HUES64 (cell line): Measurements from ENCODE around the gene KRTAP19-3.

Experiments
- H3K27ac ChIP-seq: 2 replicates; pipeline ENCODE4 v1.7.0; 2013; ENCODE audit warnings: low read depth, low read length, inconsistent platforms
- H3K27me3 ChIP-seq: 2 replicates; pipeline ENCODE4 v1.6.1; 2013; ENCODE audit warnings: mild to moderate bottlenecking, low read length; ENCODE audit not compliant: insufficient read depth
- H3K36me3 ChIP-seq: 2 replicates; pipeline ENCODE4 v1.6.1; 2013; ENCODE audit warnings: mild to moderate bottlenecking, low read length; ENCODE audit not compliant: insufficient read depth
- H3K4me1 ChIP-seq: 2 replicates; pipeline ENCODE4 v1.6.1; 2013; ENCODE audit warnings: mild to moderate bottlenecking, low read length, moderate library complexity; ENCODE audit not compliant: insufficient read depth
- H3K4me3 ChIP-seq: 2 replicates; pipeline ENCODE4 v1.5.1; 2013; ENCODE audit warnings: mild to moderate bottlenecking, low read length, moderate library complexity
- H3K9ac ChIP-seq: 2 replicates; pipeline ENCODE4 v1.6.1; 2013; ENCODE audit warnings: mild to moderate bottlenecking, low read depth, low read length
- H3K9me3 ChIP-seq: 2 replicates; pipeline ENCODE4 v1.6.1; 2013; ENCODE audit warnings: low read depth, low read length; ENCODE audit not compliant: insufficient read depth
- WGBS: fragments of 150-250, 120-280 bp; methylation state at CpG from one replicate; pipeline ENCODE4 v1.1.7; 2013; ENCODE audit warnings: missing lambda C conversion rate; 5-methylcytosine and 5-hydroxymethylcytosine counted together

Gene KRTAP19-3

DNA sequence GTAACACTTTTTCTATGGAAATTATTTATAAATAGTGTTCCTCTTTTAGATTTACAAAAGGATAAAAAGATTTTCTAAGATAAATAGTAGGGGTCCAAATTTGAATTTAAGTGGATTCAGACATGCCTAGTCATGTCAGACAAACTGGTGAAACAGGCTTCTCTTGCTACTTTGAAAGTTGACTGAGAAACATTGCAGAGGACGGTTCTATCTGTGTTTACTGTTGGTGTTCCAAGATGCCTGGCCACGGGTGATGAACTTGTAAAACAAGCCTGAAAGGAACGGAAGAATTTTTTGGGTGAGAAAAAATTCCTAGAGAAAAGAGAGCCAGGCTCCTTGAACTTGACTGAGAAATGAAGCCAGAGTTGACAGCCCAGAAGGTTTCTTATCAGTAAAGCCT, 13.8 kb downstream of the KRTAP19-3 start:
- WGBS: 72% methylated on average over 3 of the region's 3 CpGs
- H3K4me3 ChIP-seq: no peak overlapping the region
- no peaks in the 10 kb centered on the region for H3K9me3 ChIP-seq
- no peaks in the 10 kb centered on the region for H3K36me3 ChIP-seq
- no peak overlapping the region for H3K9ac ChIP-seq
- no peaks in the 10 kb centered on the region for H3K27me3 ChIP-seq
- no peaks in the 10 kb centered on the region for H3K4me1 ChIP-seq
- no peak overlapping the region for H3K27ac ChIP-seq

DNA sequence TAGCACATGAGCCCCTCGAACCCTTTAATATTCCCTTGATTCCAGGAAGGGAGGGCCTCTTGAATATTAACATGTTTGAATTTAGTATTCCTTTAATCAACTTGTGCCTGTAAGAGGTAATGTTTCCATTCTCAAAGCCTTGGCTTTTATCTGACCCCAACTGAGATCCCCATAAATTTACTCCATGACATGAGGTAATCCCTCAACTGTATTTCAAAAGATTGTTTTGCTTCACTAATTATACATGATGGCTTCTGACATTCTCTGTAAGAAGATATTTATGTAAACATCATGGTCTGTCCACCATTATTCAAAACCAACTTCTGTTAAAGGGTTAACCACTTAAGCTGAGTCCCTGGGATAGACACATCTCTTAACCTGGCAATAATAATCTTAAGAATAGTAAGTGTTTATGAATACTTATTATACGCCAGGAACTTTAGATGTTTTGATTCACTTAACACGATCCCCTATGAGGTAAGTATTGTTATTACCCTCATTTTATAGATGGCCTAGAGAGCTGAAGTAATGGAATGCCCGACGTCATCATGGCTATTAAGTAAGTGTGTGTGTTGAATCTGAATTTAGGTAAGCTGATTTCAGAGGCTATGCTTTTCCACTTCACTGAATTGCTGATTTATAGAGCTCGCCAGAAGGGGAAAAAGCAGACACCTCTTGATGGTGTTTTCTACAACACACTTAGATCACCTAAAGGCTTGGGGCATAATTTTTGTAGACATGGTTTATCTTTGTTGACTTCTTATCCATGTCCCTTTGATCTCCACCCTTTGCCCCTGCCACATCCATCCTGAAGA, 22.7 kb downstream of the KRTAP19-3 start:
- Histone ChIP-seq H3K4me1 (no peaks in the 10 kb centered on the region), H3K36me3 (no peaks in the 10 kb centered on the region), H3K4me3 (no peak overlapping the region), H3K9ac (no peak overlapping the region), H3K9me3 (no peaks in the 10 kb centered on the region), H3K27ac (no peak overlapping the region), H3K27me3 (no peaks in the 10 kb centered on the region)
- WGBS: 96% methylated on average over 4 of the region's 6 CpGs

DNA sequence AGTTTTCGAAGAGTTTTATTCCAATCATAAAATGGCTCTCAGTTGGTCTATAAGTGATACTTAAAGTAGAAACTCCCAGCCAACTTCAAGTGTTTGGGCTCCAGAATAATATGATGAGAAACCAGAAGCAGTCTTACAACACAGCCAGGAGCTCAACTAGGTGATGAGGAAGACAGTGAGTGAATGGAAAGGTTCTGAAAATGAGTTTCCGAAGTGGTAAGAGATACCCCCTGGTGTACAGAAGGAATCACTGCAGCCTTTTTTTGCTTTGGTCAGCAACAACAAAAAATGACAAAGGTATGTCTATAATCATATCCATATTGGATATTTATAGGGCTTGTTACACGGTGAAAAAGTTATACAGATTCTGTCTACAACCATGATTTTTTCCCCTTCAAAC, 28.1 kb downstream of the KRTAP19-3 start:
- no peaks in the 10 kb centered on the region for H3K4me1 ChIP-seq
- 69% methylated on average over 3 of the region's 3 CpGs for WGBS
- H3K27me3 ChIP-seq: no peaks in the 10 kb centered on the region
- H3K36me3 ChIP-seq: no peaks in the 10 kb centered on the region
- H3K4me3 ChIP-seq: no peak overlapping the region
- no peak overlapping the region for H3K27ac ChIP-seq
- H3K9me3 ChIP-seq: no peaks in the 10 kb centered on the region
- no peak overlapping the region for H3K9ac ChIP-seq

DNA sequence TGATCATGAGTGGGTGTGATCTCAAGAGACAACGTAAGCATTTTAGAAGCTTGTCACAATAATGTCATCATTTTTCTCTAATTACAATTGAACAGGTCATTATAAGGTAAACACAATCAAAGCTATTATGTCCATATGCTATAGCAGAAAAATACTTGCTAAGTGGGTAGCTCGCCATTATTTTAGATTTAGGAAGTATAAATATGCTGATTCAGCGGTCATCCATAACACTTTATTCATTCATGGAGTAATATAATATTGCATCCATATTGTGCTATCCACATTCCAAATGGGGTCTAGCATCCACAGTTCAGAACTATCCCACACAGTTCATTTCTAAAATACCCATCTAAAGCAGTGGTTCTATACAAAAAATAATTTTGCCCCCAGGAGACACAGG, 43.3 kb downstream of the KRTAP19-3 start:
- no peaks in the 10 kb centered on the region for H3K9me3 ChIP-seq
- no peak overlapping the region for H3K27ac ChIP-seq
- no peaks in the 10 kb centered on the region for H3K27me3 ChIP-seq
- H3K9ac ChIP-seq: no peak overlapping the region
- H3K4me3 ChIP-seq: no peak overlapping the region
- WGBS: no CpG with 5 or more reads among the region's 3 CpGs
- H3K36me3 ChIP-seq: no peaks in the 10 kb centered on the region
- H3K4me1 ChIP-seq: peaks cover 7% of the 10 kb centered on the region

DNA sequence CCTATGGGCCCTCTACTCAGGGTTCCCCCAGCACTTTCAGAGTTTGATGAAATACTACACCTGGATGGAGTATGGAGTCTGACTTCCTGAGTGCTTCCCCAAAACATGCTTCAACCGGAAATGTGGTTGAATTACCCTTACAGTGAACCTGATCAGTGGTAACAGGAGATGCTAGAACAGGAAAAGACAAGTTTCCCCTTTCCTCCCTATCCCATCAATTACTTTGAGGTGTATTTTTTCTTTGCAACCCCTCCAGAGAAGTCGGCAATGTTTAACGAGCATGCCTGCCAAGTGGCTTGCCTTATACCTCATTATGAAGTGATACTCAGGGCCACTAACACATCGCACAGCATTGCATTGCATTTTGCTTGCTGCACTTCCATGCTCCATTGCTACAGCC, 44.8 kb downstream of the KRTAP19-3 start:
- no peaks in the 10 kb centered on the region for H3K27me3 ChIP-seq
- H3K9me3 ChIP-seq: no peaks in the 10 kb centered on the region
- no peaks in the 10 kb centered on the region for H3K36me3 ChIP-seq
- no peak overlapping the region for H3K27ac ChIP-seq
- H3K9ac ChIP-seq: no peak overlapping the region
- WGBS: 85% methylated on average over 4 of the region's 4 CpGs
- no peak overlapping the region for H3K4me3 ChIP-seq
- peaks cover 11% of the 10 kb centered on the region for H3K4me1 ChIP-seq

DNA sequence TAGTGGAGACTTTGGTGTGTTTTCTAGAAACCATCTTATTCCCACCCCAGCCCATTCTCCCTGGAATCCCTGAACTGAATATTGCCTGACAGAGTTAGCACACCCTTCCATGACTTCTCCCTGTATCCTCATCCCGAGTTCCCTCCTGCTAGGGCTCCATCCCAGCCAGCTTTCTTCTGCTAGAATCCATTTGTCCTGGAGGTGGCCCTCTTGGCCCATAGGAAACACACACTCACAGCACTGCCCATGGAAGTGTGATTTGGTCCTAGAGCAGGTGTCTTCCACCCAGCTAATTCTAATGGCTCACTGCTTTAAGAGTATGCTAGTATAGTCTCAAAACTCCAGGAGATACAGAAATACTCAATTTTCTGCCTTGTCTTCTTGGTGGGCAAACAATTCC, 47.6 kb downstream of the KRTAP19-3 start:
- Histone ChIP-seq H3K4me1 (peaks cover 11% of the 10 kb centered on the region), H3K4me3 (no peak overlapping the region), H3K9ac (no peak overlapping the region), H3K36me3 (no peaks in the 10 kb centered on the region), H3K27ac (no peak overlapping the region; the same call in 1 of the 2 replicates), H3K27me3 (no peaks in the 10 kb centered on the region), H3K9me3 (no peaks in the 10 kb centered on the region)
- 85% methylated on average over 1 of the region's 1 CpG for WGBS

DNA sequence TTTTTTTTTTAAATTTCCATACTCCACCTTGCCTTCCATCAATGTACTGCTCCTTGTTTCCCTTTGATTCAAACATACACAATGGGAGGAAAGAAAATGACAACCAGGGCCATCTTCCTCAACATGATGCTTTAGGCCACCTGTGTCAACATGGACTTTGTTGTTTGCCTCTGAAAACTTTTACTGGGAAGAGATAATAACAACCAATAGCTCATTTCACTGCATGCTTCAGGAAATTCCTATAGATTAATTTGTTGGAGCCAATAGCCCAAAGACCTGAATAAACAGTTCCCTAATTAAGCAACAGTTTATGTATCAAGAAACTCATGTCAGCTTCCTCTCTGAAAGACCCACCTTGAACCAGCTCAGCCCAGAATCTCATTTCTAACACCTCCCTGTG, 48.6 kb downstream of the KRTAP19-3 start:
- Histone ChIP-seq H3K4me1 (peaks cover 11% of the 10 kb centered on the region), H3K9ac (no peak overlapping the region), H3K9me3 (no peaks in the 10 kb centered on the region), H3K4me3 (no peak overlapping the region), H3K36me3 (no peaks in the 10 kb centered on the region), H3K27ac (peak overlapping the region; percentile 9; the same call in 1 of the 2 replicates), H3K27me3 (no peaks in the 10 kb centered on the region)
